Hematopoietic multipotent progenitor cell treated with erythropoietin and hydrocortisone succinate and interleukin-3 and kit ligand, for 17 days (in vitro differentiated cells): Measurements from ENCODE around the gene HOXB5.

Source experiments
- DNase-seq: peaks from one replicate; pipeline ENCODE4 v3.0.0-alpha.2; 2015; ENCODE audit warnings: low spot score

The HOXB5 gene

DNA sequence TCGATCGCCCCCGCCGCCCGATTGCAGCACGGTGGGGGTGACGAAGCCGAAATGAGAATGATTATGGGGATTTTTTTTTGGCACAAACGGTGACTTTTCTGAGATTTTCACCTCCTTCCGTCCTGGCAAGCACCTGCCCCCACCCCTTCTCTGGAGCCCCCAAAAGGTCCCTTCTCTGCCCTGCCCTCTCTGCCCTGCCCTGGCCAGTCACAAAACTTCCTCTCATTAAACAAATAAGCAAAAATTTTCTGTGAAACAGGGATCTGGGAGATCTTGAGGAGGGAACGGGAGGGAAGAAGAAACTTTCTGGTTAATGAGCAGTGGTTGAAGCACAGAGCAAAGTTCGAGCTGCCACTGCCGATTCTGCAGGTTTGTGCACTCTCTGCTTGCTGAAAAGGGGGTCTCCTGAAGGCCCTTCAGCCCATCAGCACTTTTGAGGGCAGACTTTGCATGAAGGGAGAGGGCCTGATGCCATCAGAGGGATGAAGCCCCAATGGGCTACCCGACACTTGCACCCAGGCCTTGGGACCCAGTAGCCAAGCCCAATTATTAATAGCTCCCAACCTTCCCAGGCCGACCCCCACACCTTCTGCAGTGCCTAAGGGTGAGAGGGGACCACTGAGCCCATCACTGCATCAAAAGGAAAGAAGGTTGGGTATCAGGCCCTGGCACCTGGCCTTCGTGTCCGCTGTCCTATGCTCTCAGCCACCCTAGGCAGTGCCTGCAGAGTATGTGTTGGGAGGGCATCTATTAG, 22.6 kb upstream of the HOXB5 start:
- DNase-seq, result no peak

DNA sequence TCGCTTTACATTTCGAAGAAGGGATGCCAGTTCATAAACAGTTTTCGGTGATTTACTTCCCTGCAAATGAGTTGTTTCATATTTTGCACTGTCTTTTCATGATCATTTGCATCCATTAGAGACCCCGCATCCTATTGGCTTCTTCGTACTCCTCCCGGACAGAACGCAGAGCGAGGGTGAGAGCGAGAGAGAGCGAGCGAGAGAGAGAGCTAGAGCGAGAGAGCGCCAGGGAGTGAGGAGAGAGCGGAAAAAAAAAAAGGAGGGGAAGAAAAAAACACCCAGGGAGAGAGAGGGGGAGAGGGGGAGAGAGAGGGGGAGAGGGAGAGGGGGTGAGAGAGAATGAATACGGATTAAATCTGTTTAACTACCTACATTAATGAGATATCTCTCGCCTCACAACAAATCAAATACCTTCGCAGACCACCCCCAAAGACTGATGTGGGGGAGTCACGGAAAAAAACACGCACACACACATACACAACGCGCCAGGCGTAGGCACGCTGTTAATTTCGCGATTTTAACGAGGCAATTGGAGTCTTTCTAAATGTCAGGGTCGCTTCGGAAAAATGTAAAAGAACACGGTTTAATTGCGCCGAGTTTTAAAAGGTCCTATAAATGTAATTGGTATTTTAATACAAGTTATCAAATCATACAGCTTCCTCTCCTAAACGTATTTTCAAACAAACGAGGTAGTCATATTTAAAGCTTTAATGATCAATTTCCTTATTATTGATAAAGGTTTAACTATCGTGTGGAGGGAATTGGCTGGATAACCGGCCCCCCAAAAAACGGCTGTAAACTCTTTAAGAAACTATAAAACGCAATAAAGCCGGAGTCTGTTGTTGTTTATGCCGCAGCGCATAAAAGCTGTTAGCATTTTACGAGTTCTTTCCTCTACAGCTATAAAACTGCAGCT, 21.7 kb upstream of the HOXB5 start, which contains the start of gene HOXB8:
Gene HOXB8 (minus strand): TSS at position 246 of the 916 bp plus-strand sequence. CDS start 588 bp downstream, outside the sequence.
- DNase-seq, result no peak

- DNase-seq, result no peak
Observed at GRCh38 chr17:48613862-48614694, 20.5 kb upstream of the HOXB5 start.

DNA sequence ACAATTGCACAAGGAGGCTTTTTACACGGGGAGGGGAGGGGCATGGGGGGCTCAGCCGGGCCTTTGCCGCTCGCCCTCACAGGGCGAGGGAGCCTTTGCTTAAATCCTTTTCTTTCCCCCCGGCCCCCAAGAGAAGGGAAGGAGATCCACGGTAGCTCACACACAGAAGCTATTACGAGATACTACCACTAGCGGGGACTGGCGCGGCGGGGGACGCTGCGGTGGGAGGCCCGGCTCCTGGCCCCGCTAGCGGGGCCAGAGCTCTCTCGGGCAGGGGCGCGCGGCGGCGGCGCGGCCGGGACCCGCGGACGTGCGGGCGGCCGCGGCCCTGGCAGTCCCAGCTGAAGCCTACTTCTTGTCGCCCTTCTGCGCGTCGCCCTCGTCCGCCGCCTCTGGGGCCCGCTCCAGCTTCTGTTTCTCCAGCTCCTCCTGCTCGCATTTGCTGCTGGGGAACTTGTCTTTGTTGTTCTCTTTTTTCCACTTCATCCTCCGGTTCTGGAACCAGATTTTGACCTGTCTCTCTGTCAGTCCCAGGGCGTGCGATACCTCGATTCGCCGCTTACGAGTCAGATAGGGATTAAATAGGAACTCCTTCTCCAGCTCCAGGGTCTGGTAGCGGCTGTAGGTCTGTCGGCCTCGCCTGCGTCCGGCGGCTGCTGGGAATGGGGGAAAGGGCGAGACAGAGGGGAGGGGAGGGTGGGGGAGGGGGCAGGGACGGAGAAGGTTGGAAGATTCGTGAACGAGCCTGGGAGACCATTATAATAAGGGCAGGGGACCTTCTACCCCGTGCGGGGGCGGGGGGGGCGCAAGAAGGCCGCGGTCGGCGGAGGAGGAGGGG, 19.5 kb upstream of the HOXB5 start:
- DNase-seq, result no peak

DNA sequence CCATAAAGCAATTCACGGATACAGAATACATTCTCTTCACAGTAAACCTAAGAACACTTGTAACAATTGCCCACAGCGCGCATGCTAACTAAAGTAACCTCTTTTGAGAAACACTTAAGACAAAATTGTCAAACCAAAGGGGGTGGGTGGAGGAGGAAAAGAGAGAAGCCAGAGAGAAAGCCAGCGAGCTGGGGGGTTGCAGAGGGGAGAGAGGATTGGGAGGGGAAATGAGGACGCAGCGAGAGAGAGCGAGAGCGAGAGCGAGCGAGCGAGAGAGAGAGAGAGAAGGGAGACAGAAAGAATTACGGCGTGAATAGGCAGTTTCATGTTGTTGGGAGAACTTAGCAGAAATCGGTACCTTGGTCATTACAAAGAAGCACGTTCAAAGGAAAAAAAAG, 18.9 kb upstream of the HOXB5 start:
- no peak for DNase-seq

DNA sequence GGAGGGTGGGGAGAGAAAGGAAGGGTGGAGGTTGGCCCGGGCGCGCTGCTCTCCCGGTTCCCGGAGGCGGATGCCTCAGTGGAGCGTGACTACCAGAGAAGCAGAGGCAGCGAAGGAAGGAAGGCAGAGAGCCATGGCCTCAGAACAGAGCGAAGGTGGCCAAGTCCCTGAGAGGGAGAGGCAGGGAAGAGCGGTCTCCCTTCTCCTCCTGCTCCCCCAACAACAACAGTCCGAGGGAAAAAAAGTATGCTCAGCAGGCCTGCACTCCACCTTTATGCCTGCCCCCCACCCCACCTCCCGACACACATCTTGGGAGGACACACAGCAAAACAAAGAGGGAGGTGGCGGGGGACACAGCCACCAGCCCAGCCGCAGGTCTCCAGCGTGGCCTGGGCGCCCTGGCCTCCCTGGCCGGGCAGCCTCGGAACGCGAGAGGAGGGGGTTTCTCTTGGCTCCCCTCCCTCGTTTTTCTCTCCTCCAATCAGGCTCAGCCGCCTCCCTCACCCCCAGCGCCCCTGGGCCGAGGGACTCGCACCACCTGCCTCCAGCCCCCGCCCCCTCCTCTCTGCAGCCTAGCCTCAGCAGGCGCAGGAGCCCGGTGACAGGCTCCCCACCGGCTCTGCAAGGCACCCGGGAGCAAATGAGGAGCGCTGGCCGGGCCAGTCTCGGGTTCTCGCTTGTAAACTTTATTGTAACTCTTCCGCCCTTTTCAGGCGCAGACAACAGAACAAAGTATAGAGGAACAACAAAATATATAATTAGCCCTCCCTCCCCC, 18.3 kb upstream of the HOXB5 start:
- no peak for DNase-seq

DNA sequence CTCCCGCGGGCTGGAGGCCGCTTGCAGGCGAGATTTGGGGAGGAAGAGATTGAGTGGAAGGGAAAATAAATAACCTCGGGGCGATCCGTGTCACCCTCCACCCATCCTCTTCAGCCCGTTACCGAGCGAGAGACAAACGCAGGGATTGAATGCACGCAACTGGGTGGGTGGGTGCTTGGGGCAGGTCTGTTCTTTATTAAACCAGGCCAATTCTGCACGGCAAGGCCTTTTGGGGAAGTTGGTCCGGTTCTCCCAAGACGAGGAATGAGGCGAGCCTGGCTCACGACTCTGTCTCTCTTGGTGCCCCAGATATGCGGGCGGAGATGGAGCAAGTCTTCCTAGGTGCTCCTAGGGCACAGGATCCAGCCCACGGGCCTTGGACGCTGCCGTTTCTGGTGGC, 17.6 kb upstream of the HOXB5 start:
- DNase-seq, result no peak

DNA sequence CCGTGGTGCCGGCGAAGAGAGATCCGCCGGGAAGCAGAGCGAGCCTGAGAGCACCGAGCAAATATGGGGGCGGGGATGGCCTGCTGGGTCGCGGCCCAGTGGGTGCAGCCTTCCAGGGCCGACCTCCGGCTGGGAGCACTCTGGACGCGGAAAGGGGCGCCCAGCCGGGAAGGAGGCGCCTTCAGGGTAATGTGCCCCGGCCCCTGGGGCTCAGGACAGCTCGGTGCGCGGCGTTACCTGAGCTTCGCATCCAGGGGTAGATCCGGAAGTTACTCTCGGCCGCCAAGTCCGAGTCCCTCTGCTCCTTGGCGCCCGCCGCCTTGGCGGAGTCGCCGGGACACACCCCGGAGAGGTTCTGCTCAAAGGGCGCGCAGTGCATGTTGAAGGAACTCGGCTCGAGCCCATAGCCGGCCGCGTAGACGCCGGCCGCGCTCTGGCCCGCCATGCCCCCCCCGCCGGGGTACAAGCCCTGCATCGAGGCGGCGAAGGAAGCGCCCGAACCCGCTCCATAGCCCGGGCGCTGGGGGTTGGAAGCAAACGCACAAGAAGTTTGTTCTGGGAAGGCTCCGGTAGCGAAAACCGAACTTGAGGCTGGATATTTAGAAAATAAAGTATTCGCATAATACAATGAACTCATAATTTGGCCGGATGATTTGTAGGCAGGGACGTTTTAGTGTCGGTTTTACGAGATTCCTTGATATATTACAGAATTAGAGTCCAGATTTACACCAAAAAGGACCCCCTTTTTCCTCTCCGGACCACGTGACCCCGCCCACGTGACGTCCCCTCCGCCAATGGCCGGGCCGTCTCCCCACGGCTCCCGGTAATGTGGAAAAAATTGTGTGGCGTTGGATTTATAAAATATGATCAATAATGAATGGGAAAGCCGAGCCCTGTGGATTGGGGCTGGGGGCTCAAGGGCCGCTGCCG, 17.0 kb upstream of the HOXB5 start, which contains the start of gene HOXB7:
Gene HOXB7 (minus strand): TSS at position 736 of the 930 bp plus-strand sequence. CDS start 99 bp downstream, at position 637.
- peak; percentile 21 for DNase-seq

GRCh38 chr17:48609759-48610281, 16.2 kb upstream of the HOXB5 start:
- no peak for DNase-seq

GRCh38 chr17:48609033-48609432, 15.5 kb upstream of the HOXB5 start:
- DNase-seq, result no peak

DNA sequence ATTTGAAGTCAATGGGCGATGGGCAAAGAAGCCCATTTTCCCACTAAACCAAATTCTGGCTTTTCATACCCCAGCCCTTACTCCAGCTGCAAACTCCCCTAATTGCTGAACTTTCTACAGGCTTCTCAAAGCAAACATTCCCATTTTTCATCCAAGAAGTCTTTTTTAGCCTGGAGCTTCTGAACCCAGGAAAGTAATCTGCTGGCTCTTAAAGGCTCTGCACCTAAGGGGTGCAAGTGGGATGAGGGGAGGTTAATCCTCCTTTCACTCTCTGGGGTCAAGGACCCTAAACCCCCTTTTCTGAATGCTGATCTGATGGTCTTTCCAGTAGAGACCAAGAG, 14.9 kb upstream of the HOXB5 start:
- DNase-seq, result no peak

DNA sequence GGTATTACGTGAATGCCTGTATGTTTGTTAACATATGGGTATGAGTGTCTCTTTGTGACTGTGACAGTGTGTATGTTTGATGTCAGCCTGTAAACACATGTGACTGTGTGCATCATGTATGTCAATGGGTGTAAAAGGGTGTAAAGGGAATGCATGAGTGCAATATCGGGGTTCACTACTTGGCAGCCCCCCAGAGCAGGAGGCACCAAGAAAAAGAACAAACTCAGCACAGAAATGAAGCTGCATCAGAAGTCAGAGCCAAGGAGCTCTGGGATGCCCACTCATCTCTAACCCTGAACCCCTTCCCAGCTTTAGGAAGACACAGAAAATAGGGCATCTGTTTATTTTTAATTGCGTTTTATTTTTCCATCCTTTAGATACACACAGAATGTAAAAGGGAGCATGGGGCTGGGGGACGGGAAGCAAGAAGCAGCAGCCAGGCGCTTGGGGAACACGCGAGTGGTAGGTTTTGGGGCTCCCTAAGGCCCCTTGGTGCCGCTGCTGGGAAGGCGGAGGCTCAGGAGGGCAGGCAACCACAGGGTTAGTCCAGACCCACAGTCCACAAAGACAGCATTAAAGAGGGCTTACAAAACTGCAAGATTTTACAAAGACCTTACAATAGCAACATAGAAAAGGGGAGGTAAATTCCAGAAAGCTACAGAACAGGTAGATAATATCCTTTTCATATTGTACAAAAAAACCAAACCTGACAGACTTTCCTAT, 13.5 kb upstream of the HOXB5 start:
- no peak for DNase-seq

DNA sequence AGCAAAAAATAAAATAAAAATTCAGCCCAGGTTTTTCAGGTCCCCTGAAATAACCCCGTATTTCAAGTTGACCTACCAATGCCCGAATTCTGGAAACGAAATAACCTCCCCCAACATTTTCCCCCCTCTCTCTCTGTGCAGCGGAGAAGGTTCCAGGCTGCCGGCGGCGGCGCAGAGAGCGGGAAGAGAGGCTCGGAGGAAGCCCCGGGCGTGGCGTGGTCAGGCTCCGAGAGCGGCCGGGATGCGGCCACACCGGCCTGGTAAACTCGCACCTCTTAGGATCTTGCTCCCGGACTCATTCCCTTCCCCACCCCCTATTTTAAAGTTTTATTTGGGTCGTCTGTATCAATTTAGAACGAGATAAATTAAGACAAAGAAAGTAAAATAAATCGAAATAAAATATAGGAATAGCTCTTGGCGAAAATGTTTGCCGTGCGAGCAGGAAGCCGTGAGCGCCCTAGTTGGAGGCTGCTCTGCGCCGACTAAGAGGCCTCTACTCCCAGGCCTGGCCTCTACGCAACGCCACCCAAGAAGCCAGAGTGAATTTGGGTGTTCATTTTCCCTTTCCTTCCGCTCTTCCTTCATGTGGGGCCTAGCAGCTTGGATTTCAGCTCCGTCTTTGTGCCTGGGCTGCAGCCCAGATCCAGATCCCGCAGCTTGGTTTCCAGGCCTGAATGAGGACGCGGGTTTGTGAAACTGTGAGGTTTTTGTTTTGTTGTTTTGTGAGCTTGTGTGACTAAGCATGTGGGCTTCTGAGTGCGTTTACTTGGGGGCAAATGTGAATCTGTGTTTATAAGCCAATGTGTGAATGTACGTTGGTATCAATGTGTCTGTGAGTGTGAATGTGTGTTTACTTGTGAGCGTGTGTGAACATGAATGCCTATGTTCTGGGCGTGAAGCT, 12.7 kb upstream of the HOXB5 start:
- no peak for DNase-seq

GRCh38 chr17:48605409-48605919, 11.9 kb upstream of the HOXB5 start:
- DNase-seq, result no peak

DNA sequence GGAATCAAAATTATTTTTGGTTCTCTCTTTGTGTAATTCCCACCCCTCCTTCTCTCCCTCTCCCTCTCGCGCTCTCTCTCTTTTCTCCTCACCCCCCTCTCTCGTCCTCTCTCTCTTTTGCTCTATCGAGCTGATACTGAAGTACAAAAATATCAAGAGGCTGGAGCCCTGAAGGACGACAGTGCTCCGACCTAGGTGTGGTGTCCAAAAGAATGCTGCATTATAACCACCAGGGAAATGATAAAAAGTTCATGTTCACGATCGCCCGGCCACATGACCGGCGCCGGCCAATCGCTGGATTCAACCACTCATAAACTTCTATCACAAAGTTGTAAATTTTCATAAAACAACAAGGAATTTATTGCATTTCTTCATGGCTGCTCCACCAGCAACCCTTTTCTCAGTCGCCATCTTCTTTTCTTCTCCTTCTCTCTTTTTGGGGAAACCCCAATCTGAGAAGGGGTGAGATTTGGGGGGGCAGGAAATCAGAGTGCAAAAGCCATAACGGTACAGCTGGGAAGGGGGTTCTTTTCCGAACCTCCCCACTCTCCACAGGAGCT, 11.3 kb upstream of the HOXB5 start, which contains the start of gene HOXB6:
Gene HOXB6 (minus strand): TSS at position 217 of the 560 bp plus-strand sequence. CDS start 6,836 bp downstream, outside the sequence.
- no peak for DNase-seq

GRCh38 chr17:48603959-48604769, 10.6 kb upstream of the HOXB5 start:
- no peak for DNase-seq
